GM19193 (cell line): ENCODE results near the gene ADGRD1.

Experiments
- POLR2A ChIP-seq: IDR thresholded peaks from 4 replicates; pipeline ENCODE4 v1.6.1; 2011; ENCODE audit not compliant: insufficient read depth, insufficient read length; ENCODE audit errors: extremely low read depth

Gene ADGRD1

GRCh38 chr12:131026754-131027153 lies 73.0 kb downstream of the ADGRD1 start:
- no peak for TF ChIP-seq POLR2A

GRCh38 chr12:131027264-131027663 lies 73.6 kb downstream of the ADGRD1 start:
- TF ChIP-seq POLR2A = no peak

- TF ChIP-seq POLR2A = no peak
Observed at GRCh38 chr12:131027876-131028586, 74.3 kb downstream of the ADGRD1 start.

GRCh38 chr12:131028587-131029338 lies 75.1 kb downstream of the ADGRD1 start:
- no peak for TF ChIP-seq POLR2A

- TF ChIP-seq POLR2A = no peak
Observed at GRCh38 chr12:131030472-131031328, 77.0 kb downstream of the ADGRD1 start.

GRCh38 chr12:131032082-131032750 lies 78.5 kb downstream of the ADGRD1 start:
- no peak for TF ChIP-seq POLR2A

GRCh38 chr12:131033486-131033885 lies 79.8 kb downstream of the ADGRD1 start:
- TF ChIP-seq POLR2A = no peak

- no peak for TF ChIP-seq POLR2A
Observed at GRCh38 chr12:131033886-131034482, 80.3 kb downstream of the ADGRD1 start.

GRCh38 chr12:131034631-131035244 lies 81.0 kb downstream of the ADGRD1 start:
- no peak for TF ChIP-seq POLR2A

- TF ChIP-seq POLR2A = no peak
Observed at GRCh38 chr12:131035245-131035681, 81.6 kb downstream of the ADGRD1 start.

GRCh38 chr12:131038159-131038558 lies 84.5 kb downstream of the ADGRD1 start:
- TF ChIP-seq POLR2A = no peak

GRCh38 chr12:131038961-131039950 lies 85.5 kb downstream of the ADGRD1 start:
- no peak for TF ChIP-seq POLR2A

GRCh38 chr12:131040491-131040890 lies 86.8 kb downstream of the ADGRD1 start:
- no peak for TF ChIP-seq POLR2A

GRCh38 chr12:131041216-131041967 lies 87.7 kb downstream of the ADGRD1 start:
- TF ChIP-seq POLR2A = no peak
